ENCODE measurements around the gene WARS2. TPM values are rescaled to one million over a fixed set of nuclear protein-coding genes. Genes with fewer than 3 reads are reported as not detected.

The WARS2 gene
- total RNA-seq, 1 experiment from 2014 or later, result 13.3 TPM

GRCh38 chr1:119068427-119068826, 72.0 kb downstream of the WARS2 start:
- Histone ChIP-seq H3K36me3 (ENCODE audit: insufficient read depth, low read length, poor library complexity, severe bottlenecking) (no peaks in the 10 kb centered on the region), H3K27ac (ENCODE audit: low read depth, low read length, poor library complexity, severe bottlenecking) (no peak overlapping the region), H3K4me3 (ENCODE audit: low read depth, low read length, poor library complexity, severe bottlenecking) (no peak overlapping the region), H3K9me3 (ENCODE audit: low read depth, low read length, poor library complexity, severe bottlenecking) (no peaks in the 10 kb centered on the region), H3K4me1 (ENCODE audit: insufficient read depth, low read length, poor library complexity, severe bottlenecking) (no peaks in the 10 kb centered on the region), H3K27me3 (replicated peaks; ENCODE audit: insufficient read depth, low read depth, low read length, poor library complexity) (no peaks in the 10 kb centered on the region)
- TF ChIP-seq EZH2 (IDR thresholded peaks at IDR 0.05; ENCODE audit: borderline replicate concordance, low read depth, low read length, poor library complexity, severe bottlenecking) (no peak), CTCF (conservative IDR thresholded peaks at IDR 0.05; ENCODE audit: low read depth, low read length) (no peak)
- DNase-seq (ENCODE audit: low spot score), result no peak
- ChIA-PET CTCF (no interaction called here), POLR2A (ENCODE audit: low non-redundant PET) (no interaction called here)
- intact Hi-C loops (cut with micrococcal nuclease; ENCODE audit: unreplicated experiment), result no loop called here
- BruUV-seq (replicated peaks), result no TSS peak

GRCh38 chr1:119061700-119062099, 78.8 kb downstream of the WARS2 start:
- ChIA-PET CTCF (no interaction called here), POLR2A (ENCODE audit: low non-redundant PET) (no interaction called here)
- Histone ChIP-seq H3K27ac (ENCODE audit: low read depth, low read length, poor library complexity, severe bottlenecking) (no peak overlapping the region), H3K36me3 (ENCODE audit: insufficient read depth, low read length, poor library complexity, severe bottlenecking) (no peaks in the 10 kb centered on the region), H3K27me3 (replicated peaks; ENCODE audit: insufficient read depth, low read depth, low read length, poor library complexity) (no peaks in the 10 kb centered on the region), H3K9me3 (ENCODE audit: low read depth, low read length, poor library complexity, severe bottlenecking) (no peaks in the 10 kb centered on the region), H3K4me1 (ENCODE audit: insufficient read depth, low read length, poor library complexity, severe bottlenecking) (no peaks in the 10 kb centered on the region), H3K4me3 (ENCODE audit: low read depth, low read length, poor library complexity, severe bottlenecking) (no peak overlapping the region)
- no peak for DNase-seq (ENCODE audit: low spot score)
- intact Hi-C loops (cut with micrococcal nuclease; ENCODE audit: unreplicated experiment), result no loop called here
- TF ChIP-seq CTCF (conservative IDR thresholded peaks at IDR 0.05; ENCODE audit: low read depth, low read length), result no peak
- BruUV-seq (replicated peaks), result no TSS peak

- no peaks in the 10 kb centered on the region for H3K27me3 ChIP-seq (replicated peaks; ENCODE audit: insufficient read depth, low read depth, low read length, poor library complexity)
- CTCF ChIA-PET, result no interaction called here
- H3K27ac ChIP-seq (ENCODE audit: low read depth, low read length, poor library complexity, severe bottlenecking), result no peak overlapping the region
- H3K36me3 ChIP-seq (ENCODE audit: insufficient read depth, low read length, poor library complexity, severe bottlenecking), result no peaks in the 10 kb centered on the region
- intact Hi-C loops (cut with micrococcal nuclease; ENCODE audit: unreplicated experiment), result no loop called here
- no peak overlapping the region for H3K4me3 ChIP-seq (ENCODE audit: low read depth, low read length, poor library complexity, severe bottlenecking)
- BruUV-seq (replicated peaks), result no TSS peak
- POLR2A ChIA-PET (ENCODE audit: low non-redundant PET), result no interaction called here
- no peaks in the 10 kb centered on the region for H3K4me1 ChIP-seq (ENCODE audit: insufficient read depth, low read length, poor library complexity, severe bottlenecking)
- TF ChIP-seq CTCF (conservative IDR thresholded peaks at IDR 0.05; ENCODE audit: low read depth, low read length), result no peak
- no peak for TF ChIP-seq EZH2 (IDR thresholded peaks at IDR 0.05; ENCODE audit: borderline replicate concordance, low read depth, low read length, poor library complexity, severe bottlenecking)
- DNase-seq (ENCODE audit: low spot score), result no peak
- H3K9me3 ChIP-seq (ENCODE audit: low read depth, low read length, poor library complexity, severe bottlenecking), result no peaks in the 10 kb centered on the region
These were observed 84.9 kb downstream of the WARS2 start for GRCh38 chr1:119055568-119055967.
